ENCODE results near the gene KLKB1. TPM values are rescaled to one million over a fixed set of nuclear protein-coding genes. Genes with fewer than 3 reads are reported as not detected.
"Not testable (repeated sequence)": the region's sequence is repeated elsewhere in the genome, so short reads cannot be mapped to it uniquely, and the experiment has no call there.

The KLKB1 gene
- total and polyA plus RNA-seq, 2 donors (not counting 1 experiment from before 2014, with no cell fraction given) = 0.06 to 0.17 TPM

- no peaks in the 10 kb centered on the region for H3K4me1 ChIP-seq (ENCODE audit: control insufficient read depth, extremely low read depth, insufficient read depth, low read length)
- peak; percentile 13 to 32 for DNase-seq (ENCODE audit: low read depth in 2 of 2)
Observed at GRCh38 chr4:186266729-186267456, 39.6 kb downstream of the KLKB1 start.

GRCh38 chr4:186271081-186271678, 43.9 kb downstream of the KLKB1 start:
- H3K79me2 ChIP-seq (ENCODE audit: control insufficient read depth, insufficient read depth, low read length) = no peaks in the 10 kb centered on the region
- TF ChIP-seq CTCF (conservative IDR thresholded peaks at IDR 0.05 in 1 of 2, IDR thresholded peaks at IDR 0.05 in 1 of 2; ENCODE audit: low read depth in 1 of 2, low read length in 2 of 2) (no peak), EZH2 (IDR thresholded peaks at IDR 0.05; ENCODE audit: low read length, missing control alignments) (no peak)

More at GRCh38 chr4:186266729-186267456, 39.6 kb downstream of the KLKB1 start:
- no peaks in the 10 kb centered on the region for H3K36me3 ChIP-seq (ENCODE audit: control insufficient read depth, insufficient read depth, low read length)
- H3K27me3 ChIP-seq (ENCODE audit: control insufficient read depth, insufficient read depth, low read length) = no peaks in the 10 kb centered on the region
- H3K4me2 ChIP-seq (ENCODE audit: extremely low read depth, insufficient read depth, low read length) = no peak overlapping the region
- H4K20me1 ChIP-seq (ENCODE audit: control insufficient read depth, extremely low read depth, insufficient read depth, low read length) = no peaks in the 10 kb centered on the region
- no peaks in the 10 kb centered on the region for H3K9me3 ChIP-seq (ENCODE audit: control insufficient read depth, insufficient read depth, low read depth, low read length)
- H3K4me3 ChIP-seq (replicated peaks in 1 of 4; ENCODE audit: control extremely low read depth in 1 of 4, insufficient read depth in 1 of 4, low read depth in 3 of 4, low read length in 4 of 4) = peak overlapping the region in 1 of 4 experiments; percentile 48
- no peak overlapping the region for H2AFZ ChIP-seq (ENCODE audit: low read length)
- H3K9ac ChIP-seq (ENCODE audit: insufficient read depth, low read length) = no peak overlapping the region
- TF ChIP-seq CTCF (conservative IDR thresholded peaks at IDR 0.05 in 1 of 2, IDR thresholded peaks at IDR 0.05 in 1 of 2; ENCODE audit: low read depth in 1 of 2, low read length in 2 of 2) (no peak), EZH2 (IDR thresholded peaks at IDR 0.05; ENCODE audit: low read length, missing control alignments) (no peak)
- no peaks in the 10 kb centered on the region for H3K79me2 ChIP-seq (ENCODE audit: control insufficient read depth, insufficient read depth, low read length)
- H3K27ac ChIP-seq (ENCODE audit: insufficient read depth, low read length) = no peak overlapping the region

GRCh38 chr4:186272699-186273391, 45.5 kb downstream of the KLKB1 start:
- H3K9ac ChIP-seq (ENCODE audit: insufficient read depth, low read length) = no peak overlapping the region
- H3K9me3 ChIP-seq (ENCODE audit: control insufficient read depth, insufficient read depth, low read depth, low read length) = no peaks in the 10 kb centered on the region
- H3K4me2 ChIP-seq (ENCODE audit: extremely low read depth, insufficient read depth, low read length) = no peak overlapping the region
- DNase-seq (ENCODE audit: low read depth in 2 of 2) = peak in 1 of 2 donors; percentile 50
- H4K20me1 ChIP-seq (ENCODE audit: control insufficient read depth, extremely low read depth, insufficient read depth, low read length) = no peaks in the 10 kb centered on the region
- no peaks in the 10 kb centered on the region for H3K4me1 ChIP-seq (ENCODE audit: control insufficient read depth, extremely low read depth, insufficient read depth, low read length)
- H3K4me3 ChIP-seq (replicated peaks in 1 of 4; ENCODE audit: control extremely low read depth in 1 of 4, insufficient read depth in 1 of 4, low read depth in 3 of 4, low read length in 4 of 4) = no peak overlapping the region
- no peak overlapping the region for H2AFZ ChIP-seq (ENCODE audit: low read length)
- no peaks in the 10 kb centered on the region for H3K27me3 ChIP-seq (ENCODE audit: control insufficient read depth, insufficient read depth, low read length)
- H3K27ac ChIP-seq (ENCODE audit: insufficient read depth, low read length) = no peak overlapping the region
- TF ChIP-seq EZH2 (IDR thresholded peaks at IDR 0.05; ENCODE audit: low read length, missing control alignments) (no peak), CTCF (conservative IDR thresholded peaks at IDR 0.05 in 1 of 2, IDR thresholded peaks at IDR 0.05 in 1 of 2; ENCODE audit: low read depth in 1 of 2, low read length in 2 of 2) (no peak)
- no peaks in the 10 kb centered on the region for H3K79me2 ChIP-seq (ENCODE audit: control insufficient read depth, insufficient read depth, low read length)
- H3K36me3 ChIP-seq (ENCODE audit: control insufficient read depth, insufficient read depth, low read length) = no peaks in the 10 kb centered on the region

More at GRCh38 chr4:186271081-186271678, 43.9 kb downstream of the KLKB1 start:
- no peak overlapping the region for H2AFZ ChIP-seq (ENCODE audit: low read length)
- H3K9me3 ChIP-seq (ENCODE audit: control insufficient read depth, insufficient read depth, low read depth, low read length) = no peaks in the 10 kb centered on the region
- no peaks in the 10 kb centered on the region for H3K4me1 ChIP-seq (ENCODE audit: control insufficient read depth, extremely low read depth, insufficient read depth, low read length)
- H3K4me2 ChIP-seq (ENCODE audit: extremely low read depth, insufficient read depth, low read length) = no peak overlapping the region
- H3K27me3 ChIP-seq (ENCODE audit: control insufficient read depth, insufficient read depth, low read length) = no peaks in the 10 kb centered on the region
- no peak overlapping the region for H3K4me3 ChIP-seq (replicated peaks in 1 of 4; ENCODE audit: control extremely low read depth in 1 of 4, insufficient read depth in 1 of 4, low read depth in 3 of 4, low read length in 4 of 4)
- H3K27ac ChIP-seq (ENCODE audit: insufficient read depth, low read length) = no peak overlapping the region
- no peak for DNase-seq (ENCODE audit: low read depth in 2 of 2)
- no peak overlapping the region for H3K9ac ChIP-seq (ENCODE audit: insufficient read depth, low read length)
- no peaks in the 10 kb centered on the region for H4K20me1 ChIP-seq (ENCODE audit: control insufficient read depth, extremely low read depth, insufficient read depth, low read length)
- H3K36me3 ChIP-seq (ENCODE audit: control insufficient read depth, insufficient read depth, low read length) = no peaks in the 10 kb centered on the region

- DNase-seq (ENCODE audit: low read depth in 2 of 2); H4K20me1 ChIP-seq (ENCODE audit: control insufficient read depth, extremely low read depth, insufficient read depth, low read length); H3K27ac ChIP-seq (ENCODE audit: insufficient read depth, low read length); H3K36me3 ChIP-seq (ENCODE audit: control insufficient read depth, insufficient read depth, low read length); H3K4me3 ChIP-seq (replicated peaks in 1 of 4; ENCODE audit: control extremely low read depth in 1 of 4, insufficient read depth in 1 of 4, low read depth in 3 of 4, low read length in 4 of 4); H3K79me2 ChIP-seq (ENCODE audit: control insufficient read depth, insufficient read depth, low read length); H3K9ac ChIP-seq (ENCODE audit: insufficient read depth, low read length); H3K4me1 ChIP-seq (ENCODE audit: control insufficient read depth, extremely low read depth, insufficient read depth, low read length); H3K27me3 ChIP-seq (ENCODE audit: control insufficient read depth, insufficient read depth, low read length); H2AFZ ChIP-seq (ENCODE audit: low read length); H3K4me2 ChIP-seq (ENCODE audit: extremely low read depth, insufficient read depth, low read length); H3K9me3 ChIP-seq (ENCODE audit: control insufficient read depth, insufficient read depth, low read depth, low read length): not testable (repeated sequence)
Observed at GRCh38 chr4:186273392-186273789, 46.1 kb downstream of the KLKB1 start.

Data from fibroblast of lung (primary cell).